ENCODE measurements around the gene C12orf54.
"Not testable (repeated sequence)": the region's sequence is repeated elsewhere in the genome, so short reads cannot be mapped to it uniquely, and the experiment has no call there.

Gene C12orf54

GRCh38 chr12:48451372-48451771 is 30.9 kb upstream of the C12orf54 start:
- TF ChIP-seq, protein P1, sequence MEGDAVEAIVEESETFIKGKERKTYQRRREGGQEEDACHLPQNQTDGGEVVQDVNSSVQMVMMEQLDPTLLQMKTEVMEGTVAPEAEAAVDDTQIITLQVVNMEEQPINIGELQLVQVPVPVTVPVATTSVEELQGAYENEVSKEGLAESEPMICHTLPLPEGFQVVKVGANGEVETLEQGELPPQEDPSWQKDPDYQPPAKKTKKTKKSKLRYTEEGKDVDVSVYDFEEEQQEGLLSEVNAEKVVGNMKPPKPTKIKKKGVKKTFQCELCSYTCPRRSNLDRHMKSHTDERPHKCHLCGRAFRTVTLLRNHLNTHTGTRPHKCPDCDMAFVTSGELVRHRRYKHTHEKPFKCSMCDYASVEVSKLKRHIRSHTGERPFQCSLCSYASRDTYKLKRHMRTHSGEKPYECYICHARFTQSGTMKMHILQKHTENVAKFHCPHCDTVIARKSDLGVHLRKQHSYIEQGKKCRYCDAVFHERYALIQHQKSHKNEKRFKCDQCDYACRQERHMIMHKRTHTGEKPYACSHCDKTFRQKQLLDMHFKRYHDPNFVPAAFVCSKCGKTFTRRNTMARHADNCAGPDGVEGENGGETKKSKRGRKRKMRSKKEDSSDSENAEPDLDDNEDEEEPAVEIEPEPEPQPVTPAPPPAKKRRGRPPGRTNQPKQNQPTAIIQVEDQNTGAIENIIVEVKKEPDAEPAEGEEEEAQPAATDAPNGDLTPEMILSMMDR (conservative IDR thresholded peaks at IDR 0.05; ENCODE audit: low read depth, low read length), result no peak
- no peak for DNase-seq (ENCODE audit: low read depth)
- no peak overlapping the region for H3K4me3 ChIP-seq (ENCODE audit: low read depth, low read length)

DNA sequence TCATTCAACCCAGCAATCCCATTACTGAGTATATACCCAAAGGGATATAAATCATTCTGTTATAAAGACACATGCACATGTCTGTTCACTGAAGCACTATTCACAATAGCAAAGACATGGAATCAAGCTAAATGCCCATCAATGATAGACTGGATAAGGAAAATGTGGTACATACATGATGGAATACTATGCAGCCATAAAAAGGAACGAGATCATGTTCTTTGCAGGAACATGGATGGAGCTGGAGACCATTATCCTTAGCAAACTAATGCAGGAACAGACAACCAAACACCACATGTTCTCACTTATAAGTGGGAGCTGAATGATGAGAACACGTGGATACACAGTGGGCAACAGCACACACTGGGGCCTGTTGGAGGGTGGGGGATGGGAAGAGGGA is 29.3 kb upstream of the C12orf54 start:
- DNase-seq (ENCODE audit: low read depth); H3K4me3 ChIP-seq (ENCODE audit: low read depth, low read length): not testable (repeated sequence)

GRCh38 chr12:48454667-48455066 is 27.6 kb upstream of the C12orf54 start:
- TF ChIP-seq, protein P1 (conservative IDR thresholded peaks at IDR 0.05; ENCODE audit: low read depth, low read length), result peak; percentile 67
- DNase-seq (ENCODE audit: low read depth), result peak; percentile 74

GRCh38 chr12:48455116-48455515 is 27.2 kb upstream of the C12orf54 start:
- no peak for DNase-seq (ENCODE audit: low read depth)
- no peak overlapping the region for H3K4me3 ChIP-seq (ENCODE audit: low read depth, low read length)
- TF ChIP-seq, protein P1 (conservative IDR thresholded peaks at IDR 0.05; ENCODE audit: low read depth, low read length), result no peak

More at GRCh38 chr12:48454667-48455066, 27.6 kb upstream of the C12orf54 start:
- H3K4me3 ChIP-seq (ENCODE audit: low read depth, low read length), result no peak overlapping the region

DNA sequence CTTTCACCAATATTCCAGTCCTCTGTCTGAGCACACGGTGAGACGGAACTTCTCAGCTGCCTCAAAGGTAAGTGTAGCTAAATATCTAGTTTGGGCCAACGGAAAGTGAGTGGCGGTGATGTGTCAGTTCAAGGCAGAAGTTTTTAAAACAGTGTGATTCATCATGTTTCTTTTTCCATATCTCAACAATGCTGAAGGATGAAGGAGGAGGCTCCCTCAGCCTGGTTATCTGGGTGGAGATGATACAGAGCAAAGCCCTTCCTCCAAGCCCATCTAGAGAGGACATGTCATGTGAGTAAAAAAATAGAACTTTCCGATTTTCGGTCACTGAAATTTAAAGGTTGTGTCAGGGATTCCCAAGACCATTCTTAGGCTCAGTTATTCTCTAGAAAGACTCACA is 23.0 kb upstream of the C12orf54 start:
- DNase-seq (ENCODE audit: low read depth), result no peak
- H3K4me3 ChIP-seq (ENCODE audit: low read depth, low read length), result no peak overlapping the region
- TF ChIP-seq, protein P1 (conservative IDR thresholded peaks at IDR 0.05; ENCODE audit: low read depth, low read length), result no peak

DNA sequence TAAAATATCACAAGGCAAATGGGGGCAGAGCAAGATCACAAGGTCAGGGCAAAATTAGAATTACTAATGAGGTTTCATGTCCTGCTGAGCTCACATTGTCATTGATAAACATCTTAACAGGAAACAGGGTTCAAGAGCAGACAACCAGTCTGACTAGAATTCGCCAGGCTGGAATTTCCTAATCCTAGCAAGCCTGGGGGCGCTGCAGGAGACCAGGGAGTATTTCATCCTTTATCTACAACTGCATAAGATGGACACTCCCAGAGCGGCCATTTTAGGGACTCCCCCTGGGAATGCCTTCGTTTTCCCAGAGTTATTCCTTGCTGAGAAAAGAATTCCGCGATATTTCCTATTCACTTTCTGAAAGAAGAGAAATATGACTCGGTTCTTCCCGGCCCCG is 13.3 kb upstream of the C12orf54 start:
- not testable (repeated sequence) for H3K4me3 ChIP-seq (ENCODE audit: low read depth, low read length); DNase-seq (ENCODE audit: low read depth)

DNA sequence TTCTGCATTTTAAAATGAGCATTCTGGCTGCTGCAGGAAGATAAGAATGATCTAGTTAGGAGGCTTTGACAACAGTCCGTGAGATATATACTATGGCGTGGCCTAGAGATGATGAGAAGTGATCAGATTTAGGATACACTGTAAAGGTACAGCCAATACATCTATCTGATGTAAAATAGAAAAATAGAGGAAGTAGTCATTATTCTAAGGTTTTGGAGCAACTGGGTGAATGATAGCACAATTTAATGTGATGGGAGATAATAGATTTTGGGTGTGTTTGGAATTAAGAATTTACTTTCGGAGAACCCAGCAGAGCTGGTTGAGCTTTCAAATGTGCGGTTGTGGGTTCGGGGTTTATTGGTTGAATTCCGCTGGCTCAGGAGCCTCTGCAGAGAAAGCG is 10.0 kb upstream of the C12orf54 start, which contains the start of gene ANP32D:
TSS of gene ANP32D (plus strand) at position 301 of the 400 bp plus-strand sequence. CDS start 106 bp downstream, outside the sequence.
- TF ChIP-seq, protein P1 (conservative IDR thresholded peaks at IDR 0.05; ENCODE audit: low read depth, low read length), result no peak
- no peak for DNase-seq (ENCODE audit: low read depth)

DNA sequence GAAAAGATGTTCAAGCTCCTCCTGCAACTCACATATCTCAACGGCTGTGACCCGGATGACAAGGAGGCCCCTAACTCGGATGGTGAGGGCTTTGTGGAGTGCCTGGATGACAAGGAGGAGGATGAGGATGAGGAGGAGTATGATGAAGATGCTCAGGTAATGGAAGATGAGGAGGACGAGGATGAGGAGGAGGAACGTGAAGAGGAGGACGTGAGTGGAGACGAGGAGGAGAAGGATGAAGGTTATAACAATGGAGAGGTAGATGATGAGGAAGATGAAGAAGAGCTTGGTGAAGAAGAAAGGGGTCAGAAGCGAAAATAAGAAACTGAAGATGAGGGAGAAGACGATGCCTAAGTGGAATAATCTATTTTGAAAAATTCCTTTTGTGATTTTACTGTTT is 9.2 kb upstream of the C12orf54 start:
- DNase-seq (ENCODE audit: low read depth), result no peak
- TF ChIP-seq, protein P1 (conservative IDR thresholded peaks at IDR 0.05; ENCODE audit: low read depth, low read length), result no peak
- H3K4me3 ChIP-seq (ENCODE audit: low read depth, low read length), result no peak overlapping the region

More for the DNA sequence above, 10.0 kb upstream of the C12orf54 start, which contains the start of gene ANP32D:
- H3K4me3 ChIP-seq (ENCODE audit: low read depth, low read length), result no peak within 1 kb of the TSS

DNA sequence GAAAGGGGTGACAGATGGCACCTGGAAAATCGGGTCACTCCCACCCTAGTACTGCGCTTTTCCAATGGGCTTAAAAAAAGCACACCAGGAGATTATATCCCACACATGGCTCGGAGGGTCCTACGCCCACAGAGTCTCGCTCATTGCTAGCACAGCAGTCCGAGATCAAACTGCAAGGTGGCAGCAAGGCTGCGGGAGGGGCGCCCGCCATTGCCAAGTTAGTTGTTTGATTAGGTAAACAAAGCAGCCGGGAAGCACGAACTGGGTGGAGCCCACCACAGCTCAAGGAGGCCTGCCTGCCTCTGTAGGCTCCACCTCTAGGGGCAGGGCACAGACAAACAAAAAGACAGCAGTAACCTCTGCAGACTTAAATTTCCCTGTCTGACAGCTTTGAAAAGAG is 7.8 kb upstream of the C12orf54 start:
- not testable (repeated sequence) for H3K4me3 ChIP-seq (ENCODE audit: low read depth, low read length); DNase-seq (ENCODE audit: low read depth)

All from choroid plexus epithelial cell (primary cell).